GM18505 (cell line): Measurements from ENCODE around the gene EEA1.
"Not testable (repeated sequence)": the region's sequence is repeated elsewhere in the genome, so short reads cannot be mapped to it uniquely, and the experiment has no call there.

Source experiments
- ATAC-seq: cut with Tn5 transposase; IDR thresholded peaks from one replicate; pipeline ENCODE4 v1.9.1; 2021; ENCODE audit not compliant: unreplicated experiment
- POLR2A ChIP-seq: IDR thresholded peaks from 4 replicates; pipeline ENCODE4 v1.6.1; 2011; ENCODE audit warnings: borderline replicate concordance; ENCODE audit not compliant: insufficient read depth, insufficient read length; ENCODE audit errors: extremely low read depth

Gene EEA1

DNA sequence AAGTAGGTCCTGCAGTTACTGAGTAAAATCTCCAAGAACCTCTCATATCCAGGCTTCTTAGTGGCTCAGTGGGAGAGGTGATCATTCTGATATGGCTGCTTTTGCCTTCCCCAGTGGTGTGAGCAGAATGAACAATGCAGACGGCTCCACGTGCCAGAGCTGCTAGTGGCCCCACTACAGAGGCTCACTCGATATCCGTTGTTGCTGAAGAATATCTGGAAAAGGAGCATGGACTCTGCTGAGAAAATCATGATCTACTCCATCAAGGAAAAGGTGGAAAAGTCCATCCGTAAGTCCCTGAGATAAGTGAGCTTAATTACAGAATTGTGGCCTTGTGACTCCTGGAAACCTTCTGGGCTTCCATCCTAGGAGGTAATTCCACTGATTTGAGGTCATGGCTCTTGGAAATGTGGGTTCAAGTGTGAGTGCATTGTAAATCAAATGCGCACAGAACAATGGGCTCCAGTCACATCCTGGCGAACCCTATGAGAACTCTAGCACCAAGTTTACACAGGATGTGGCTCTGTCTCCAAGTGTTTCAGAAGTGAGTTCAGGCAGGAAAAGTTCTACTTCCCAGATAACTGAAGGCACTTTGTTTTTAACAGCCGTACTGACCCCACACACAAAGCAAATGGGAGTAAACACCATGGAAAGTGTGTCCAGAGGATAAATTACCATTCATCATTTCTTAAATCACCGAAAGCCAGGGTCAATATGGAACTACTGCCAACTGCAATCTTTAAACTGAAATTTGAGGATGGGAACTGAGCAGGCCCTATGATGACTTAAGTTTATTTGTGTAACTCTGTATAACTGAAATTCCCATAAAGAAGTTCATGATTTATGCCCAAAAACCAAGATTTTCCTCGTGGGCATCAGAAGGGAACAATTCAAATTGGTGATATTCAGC is 174.9 kb downstream of the EEA1 start:
- ATAC-seq = no peak
- TF ChIP-seq POLR2A = no peak

DNA sequence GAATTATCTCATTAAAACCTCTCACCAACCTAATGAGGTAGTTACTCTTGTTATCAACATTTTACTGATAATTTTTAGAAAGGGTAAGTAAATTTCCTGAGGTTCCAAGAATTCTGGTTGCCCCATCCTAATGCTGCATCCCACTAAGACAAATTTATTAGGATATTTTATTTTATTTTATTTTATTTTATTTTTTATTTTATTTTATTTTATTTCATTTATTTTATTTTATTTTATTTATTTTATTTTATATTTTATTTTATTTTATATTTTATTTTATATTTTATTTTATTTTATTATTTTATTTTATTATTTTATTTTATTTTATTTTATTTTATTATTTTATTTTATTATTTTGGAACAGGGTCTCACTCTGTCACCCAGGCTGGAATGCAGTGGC is 179.4 kb downstream of the EEA1 start:
- ATAC-seq = not testable (repeated sequence)

DNA sequence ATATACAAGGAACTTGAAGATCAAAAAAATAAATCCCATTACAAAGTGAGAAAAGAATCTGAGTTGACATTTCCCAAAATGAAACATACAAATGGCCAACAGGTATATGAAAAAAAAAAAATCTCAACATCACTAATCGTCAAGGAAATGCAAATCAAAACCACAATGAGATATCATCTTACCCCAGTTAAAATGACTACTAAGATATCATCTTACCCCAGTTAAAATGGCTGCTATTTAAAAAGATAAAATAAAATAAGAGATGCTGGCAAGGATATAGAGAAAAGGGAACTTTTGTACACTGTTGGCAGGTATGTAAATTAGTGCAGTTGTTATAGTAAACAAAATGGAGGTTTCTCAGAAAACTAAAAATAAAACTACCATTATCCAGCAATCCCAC is 181.9 kb downstream of the EEA1 start:
- TF ChIP-seq POLR2A = no peak
- no peak for ATAC-seq

DNA sequence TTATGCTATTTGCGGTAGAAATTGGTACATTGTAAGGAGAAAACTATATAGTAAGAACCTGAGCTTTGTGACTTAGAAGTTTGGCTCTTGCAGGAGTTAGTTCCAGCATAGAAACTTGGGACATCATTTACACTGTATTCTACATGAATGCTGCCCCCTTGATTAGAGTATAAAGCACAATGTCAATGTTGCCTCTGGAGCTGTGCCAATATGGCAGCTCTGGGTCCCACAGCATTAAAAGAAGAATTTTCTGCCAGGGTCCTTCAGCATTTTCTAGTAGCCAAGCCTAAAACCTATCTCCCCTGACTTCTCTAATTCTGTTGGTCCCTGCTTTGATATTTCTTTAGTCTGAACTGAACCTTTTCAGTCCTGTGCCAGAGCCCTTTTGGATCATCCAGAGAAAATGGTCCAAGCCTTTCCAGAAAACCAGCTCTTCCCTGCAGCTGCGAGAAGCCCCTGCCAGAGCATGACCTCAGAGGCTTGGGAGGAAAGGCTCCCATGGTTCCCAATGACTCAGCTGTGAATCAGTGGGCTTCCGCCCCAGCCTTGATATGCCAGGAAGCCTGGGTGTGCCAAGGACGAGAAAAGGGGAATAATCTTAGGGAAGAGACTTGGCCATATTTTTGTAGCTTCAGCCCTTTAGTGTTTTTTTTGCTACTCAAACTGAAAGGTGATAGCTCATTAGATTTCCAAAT is 183.1 kb downstream of the EEA1 start:
- TF ChIP-seq POLR2A = no peak
- no peak for ATAC-seq

DNA sequence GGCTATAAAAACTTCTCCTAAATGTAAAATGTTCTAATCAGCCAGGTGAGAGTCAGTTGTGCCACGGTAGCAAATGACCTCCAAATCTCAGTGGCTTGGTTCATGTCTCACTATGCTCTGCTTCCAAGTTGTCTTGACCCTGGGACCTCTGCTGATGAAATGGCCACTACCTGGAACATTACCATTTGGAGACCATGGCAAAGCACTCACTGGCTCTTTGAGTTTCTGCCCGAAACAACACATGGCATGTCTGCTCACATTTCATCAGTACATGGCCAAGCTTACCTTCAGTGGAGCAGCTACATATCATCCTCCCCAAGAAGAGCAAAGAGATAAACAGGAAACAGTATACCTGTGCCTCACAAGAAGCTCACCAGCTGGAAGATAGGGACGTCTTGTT is 186.1 kb downstream of the EEA1 start:
- ATAC-seq = no peak
- no peak for TF ChIP-seq POLR2A

DNA sequence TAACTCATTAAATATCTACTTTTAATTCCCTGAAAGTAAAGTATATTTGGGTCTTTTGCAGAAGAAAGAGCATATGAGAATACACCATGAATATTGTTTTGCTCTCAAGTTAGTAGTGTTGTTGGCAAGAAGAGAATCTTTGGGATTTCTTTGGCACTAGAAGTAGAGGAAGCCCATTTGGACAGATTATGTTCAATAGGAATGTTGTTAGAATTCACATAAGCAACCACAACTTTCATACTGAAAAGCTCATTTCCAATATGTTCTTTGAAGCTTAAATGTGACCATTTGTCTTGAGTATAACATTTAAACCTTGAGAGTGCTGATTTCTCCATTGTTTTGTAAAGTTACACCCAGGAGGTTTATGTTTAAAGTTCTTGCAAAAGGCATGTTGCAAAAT is 188.7 kb downstream of the EEA1 start:
- no peak for ATAC-seq
- no peak for TF ChIP-seq POLR2A

DNA sequence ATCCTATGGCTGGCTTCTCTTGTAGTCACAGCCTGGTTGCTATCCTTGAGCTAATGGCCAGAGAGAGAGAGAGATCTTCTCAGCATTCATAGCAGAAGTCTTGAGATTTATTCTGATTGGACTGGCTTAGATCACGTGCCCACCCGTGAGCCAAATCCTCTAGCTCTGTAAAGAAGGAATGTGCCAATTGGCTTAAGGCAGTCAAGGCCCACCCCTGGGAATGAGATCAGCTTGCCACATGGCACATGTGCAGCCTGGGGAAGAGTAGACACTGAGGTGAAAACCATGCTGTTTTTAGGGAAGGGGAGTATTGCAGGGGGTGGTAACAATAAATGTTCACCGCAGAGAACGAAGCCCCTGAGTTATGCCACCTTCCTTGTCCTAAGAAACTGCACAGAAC is 190.0 kb downstream of the EEA1 start:
- no peak for TF ChIP-seq POLR2A
- ATAC-seq = no peak

DNA sequence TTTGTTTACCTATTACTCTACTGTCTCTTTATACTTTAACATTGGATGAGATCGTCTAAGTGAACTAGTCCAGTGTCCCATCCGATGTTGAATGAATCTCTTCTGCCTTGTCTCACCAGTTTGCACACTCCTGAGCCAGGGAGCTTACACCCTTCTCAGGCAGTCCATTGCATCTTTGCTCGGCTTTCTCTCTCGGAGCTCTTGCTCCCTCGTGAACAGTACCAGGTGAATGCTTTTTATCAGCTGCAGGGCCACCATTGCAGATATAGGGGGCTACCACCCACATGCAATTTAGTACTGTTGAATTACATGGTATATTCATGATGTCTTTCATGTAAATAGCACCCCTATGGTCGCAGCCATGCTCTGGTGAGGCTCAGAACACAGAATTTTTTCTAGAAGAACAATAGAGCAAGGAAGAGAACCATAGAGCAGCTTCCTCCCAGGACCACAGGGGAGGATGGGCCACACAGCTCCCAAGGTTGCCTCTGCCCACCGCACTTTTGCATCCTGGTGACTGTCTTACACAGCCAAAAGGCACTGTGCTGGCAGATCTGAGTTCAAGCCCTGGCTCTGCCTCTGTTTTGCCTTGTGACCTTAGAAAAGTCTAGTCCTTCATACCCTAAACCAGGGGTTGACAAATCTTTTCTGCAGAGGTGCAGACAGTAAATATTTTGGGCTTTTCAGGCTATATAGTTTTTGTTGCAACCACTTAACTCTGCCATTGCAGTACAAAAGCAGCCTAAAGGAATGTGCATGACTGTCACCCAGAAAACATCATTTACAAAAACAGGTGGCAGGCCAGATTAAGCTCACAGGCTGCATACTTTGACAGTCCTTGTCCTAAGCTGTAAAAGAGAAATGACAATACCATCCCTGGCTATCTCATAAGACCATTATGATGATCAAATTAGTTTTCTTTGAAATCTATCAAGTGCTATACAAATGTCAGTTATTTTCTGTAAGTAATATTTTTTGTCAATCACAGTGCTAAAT is 190.9 kb downstream of the EEA1 start:
- no peak for TF ChIP-seq POLR2A
- no peak for ATAC-seq

DNA sequence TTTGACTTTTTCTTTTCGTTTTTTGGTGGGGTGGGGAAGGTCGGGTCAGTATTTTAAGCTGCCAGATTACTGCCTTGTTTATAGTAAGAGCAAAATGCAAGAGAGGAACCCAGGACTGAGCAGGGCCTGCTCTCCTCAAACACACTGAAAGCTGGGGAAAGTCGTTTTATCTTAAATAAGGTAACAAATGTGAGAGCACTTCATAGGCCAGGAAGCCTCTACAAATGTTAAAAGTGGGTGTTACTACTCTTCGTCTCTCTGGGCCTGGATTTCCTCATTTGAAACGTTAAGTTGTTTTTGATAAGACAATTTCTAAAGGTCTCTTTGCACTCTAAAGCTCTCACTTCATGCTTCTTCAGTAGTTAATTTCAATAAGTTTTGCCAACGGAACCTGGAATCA is 192.5 kb downstream of the EEA1 start:
- TF ChIP-seq POLR2A = no peak
- no peak for ATAC-seq

DNA sequence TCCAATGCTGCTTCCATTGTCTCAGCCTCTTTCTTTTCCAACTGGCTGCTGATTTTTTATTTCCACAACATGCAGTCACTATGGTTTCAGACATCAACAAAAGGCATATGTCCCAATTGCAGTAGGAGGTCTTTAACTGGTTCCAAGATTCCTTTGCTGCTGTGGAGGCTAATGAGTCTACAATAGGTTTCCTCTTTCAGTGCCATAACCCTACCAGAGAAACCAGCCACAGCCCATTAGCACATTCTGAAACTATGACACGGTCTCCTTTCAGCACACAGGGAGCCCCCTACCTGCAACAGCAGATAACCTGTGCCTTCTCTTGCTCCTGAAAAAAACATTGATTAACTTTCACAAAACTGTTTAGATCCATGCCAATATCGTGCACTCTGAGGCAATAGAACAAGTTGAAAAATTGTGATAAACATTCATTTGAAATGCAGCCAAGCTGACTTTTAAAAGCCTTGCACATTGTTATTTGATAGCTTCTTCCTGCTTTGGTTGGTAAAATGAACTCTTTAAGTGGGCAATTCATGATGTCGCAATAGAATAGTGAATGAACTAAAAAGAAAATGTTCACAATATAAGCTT is 193.9 kb downstream of the EEA1 start:
- no peak for ATAC-seq
- no peak for TF ChIP-seq POLR2A

DNA sequence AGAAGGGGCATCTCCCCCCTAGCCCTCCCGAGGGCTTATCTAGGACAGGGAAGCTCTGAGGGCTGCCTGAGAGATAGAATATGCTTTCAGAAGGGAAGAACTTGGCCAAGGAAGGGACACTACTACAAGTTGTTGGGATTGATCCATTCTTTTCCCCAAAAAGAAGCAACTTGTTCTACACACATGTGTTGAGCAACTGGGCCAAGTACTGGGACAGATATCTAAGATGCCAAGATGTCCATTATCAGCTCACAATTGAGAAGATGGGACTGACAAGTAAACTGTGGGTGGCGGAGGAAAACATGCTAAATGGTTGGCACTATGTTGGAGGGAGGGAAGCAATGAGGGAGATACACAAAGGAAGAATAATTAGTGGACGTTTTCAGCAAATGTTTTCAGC is 195.4 kb downstream of the EEA1 start:
- no peak for TF ChIP-seq POLR2A
- ATAC-seq = no peak

DNA sequence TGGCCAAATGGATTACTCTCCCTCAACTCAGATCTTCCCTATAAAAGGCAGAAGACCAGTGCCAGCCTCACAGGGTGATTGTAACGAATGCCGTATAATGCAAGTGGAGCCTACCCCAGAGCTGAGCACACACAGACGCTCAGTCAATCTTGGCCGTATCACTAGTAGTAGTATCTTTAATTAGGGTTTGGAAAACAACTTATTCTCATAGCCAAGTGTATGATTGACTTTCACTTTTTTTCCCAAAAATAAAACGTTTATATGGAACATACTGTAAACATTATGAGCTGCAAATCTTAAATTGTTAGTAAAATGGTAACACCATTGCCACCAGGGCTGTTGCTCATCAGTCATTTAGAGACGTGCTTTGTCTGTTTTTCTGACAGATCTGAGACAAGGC is 195.9 kb downstream of the EEA1 start:
- TF ChIP-seq POLR2A = no peak
- no peak for ATAC-seq

DNA sequence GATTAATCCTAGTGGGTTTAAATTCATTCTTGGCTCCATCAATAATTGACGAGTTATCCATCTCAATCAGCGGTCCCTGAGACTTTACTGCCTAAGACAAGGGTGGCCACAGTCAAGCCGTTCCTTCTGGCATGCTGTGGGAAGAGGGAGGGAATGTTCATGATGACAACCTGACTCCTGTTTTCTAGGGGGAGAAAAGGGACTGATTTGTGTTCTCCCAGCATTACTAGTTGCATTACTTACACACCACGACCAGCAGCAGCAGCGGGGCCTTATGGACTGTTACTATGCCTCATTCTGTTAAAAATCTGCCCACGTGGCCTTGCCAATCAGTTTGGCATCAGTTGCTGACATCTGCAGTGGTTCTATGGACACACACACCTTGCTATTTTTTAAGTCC is 196.4 kb downstream of the EEA1 start:
- TF ChIP-seq POLR2A = no peak
- ATAC-seq = no peak
